GM06990 (cell line): ENCODE data around the gene C9orf85.

ENCODE experiments used
- DNase-seq: peaks from one replicate; pipeline ENCODE4 v3.0.0-alpha.2; 2011; ENCODE audit not compliant: insufficient read length; ENCODE audit errors: extremely low read depth
- H3K27me3 ChIP-seq: replicated peaks from 2 replicates; pipeline ENCODE4 v1.6.0; 2011; ENCODE audit warnings: low read length; ENCODE audit not compliant: control insufficient read depth, insufficient read depth
- H3K36me3 ChIP-seq: 2 replicates; pipeline ENCODE4 v1.5.1; 2011; ENCODE audit warnings: low read length; ENCODE audit not compliant: control insufficient read depth, insufficient read depth
- H3K4me3 ChIP-seq: replicated peaks from 2 replicates; pipeline ENCODE4 v1.5.1; 2011; ENCODE audit warnings: low read depth, mild to moderate bottlenecking, control low read depth, low read length
- CTCF ChIP-seq: IDR thresholded peaks from 2 replicates; pipeline ENCODE4 v1.5.1; 2011; ENCODE audit warnings: low read length, control low read depth, mild to moderate bottlenecking, inconsistent platforms; ENCODE audit not compliant: insufficient read depth, poor library complexity, severe bottlenecking

C9orf85 gene

GRCh38 chr9:71936066-71936465 is 24.6 kb downstream of the C9orf85 start:
- no peak for DNase-seq
- Histone ChIP-seq H3K36me3 (no peaks in the 10 kb centered on the region), H3K4me3 (no peak overlapping the region), H3K27me3 (no peaks in the 10 kb centered on the region)
- TF ChIP-seq CTCF, result no peak

- H3K27me3 ChIP-seq, result no peaks in the 10 kb centered on the region
- no peak overlapping the region for H3K4me3 ChIP-seq
- H3K36me3 ChIP-seq, result no peaks in the 10 kb centered on the region
- DNase-seq, result no peak
- TF ChIP-seq CTCF, result no peak
Observed at GRCh38 chr9:71937070-71937625, 25.7 kb downstream of the C9orf85 start.

GRCh38 chr9:71937898-71938297 is 26.5 kb downstream of the C9orf85 start:
- no peak for TF ChIP-seq CTCF
- Histone ChIP-seq H3K27me3 (no peaks in the 10 kb centered on the region), H3K36me3 (no peaks in the 10 kb centered on the region), H3K4me3 (no peak overlapping the region)
- no peak for DNase-seq

- Histone ChIP-seq H3K36me3 (no peaks in the 10 kb centered on the region), H3K27me3 (no peaks in the 10 kb centered on the region), H3K4me3 (no peak overlapping the region)
- no peak for DNase-seq
- no peak for TF ChIP-seq CTCF
Observed at GRCh38 chr9:71941060-71941568, 29.7 kb downstream of the C9orf85 start.

- H3K27me3 ChIP-seq, result no peaks in the 10 kb centered on the region
- no peak for TF ChIP-seq CTCF
- H3K36me3 ChIP-seq, result no peaks in the 10 kb centered on the region
- DNase-seq, result no peak
- H3K4me3 ChIP-seq, result no peak overlapping the region
Observed at GRCh38 chr9:71941998-71942567, 30.6 kb downstream of the C9orf85 start.
